Neural crest cell (in vitro differentiated cells): ENCODE results near the gene RPL18A. TPM values are rescaled to one million over a fixed set of nuclear protein-coding genes. Genes with fewer than 3 reads are reported as not detected.

Experiments used
- DNase-seq: peaks from one replicate; pipeline ENCODE4 v3.0.0; 2021; ENCODE audit warnings: low read depth, mixed read lengths, low spot score
- H3K27ac Mint-ChIP-seq: one replicate; pipeline ENCODE4 v1.8.0; 2021; ENCODE audit warnings: mild to moderate bottlenecking, mixed read lengths; ENCODE audit not compliant: unreplicated experiment
- H3K27me3 Mint-ChIP-seq: 2 replicates; pipeline ENCODE4 v1.8.0; 2021; ENCODE audit warnings: low read depth, mild to moderate bottlenecking, mixed read lengths
- H3K36me3 Mint-ChIP-seq: 2 replicates; pipeline ENCODE4 v1.8.0; 2021; ENCODE audit warnings: low read depth, mild to moderate bottlenecking, mixed read lengths
- H3K4me1 Mint-ChIP-seq: 2 replicates; pipeline ENCODE4 v1.8.0; 2021; ENCODE audit warnings: mixed read lengths
- H3K4me3 Mint-ChIP-seq: one replicate; pipeline ENCODE4 v1.8.0; 2021; ENCODE audit warnings: mild to moderate bottlenecking, mixed read lengths
- H3K9me3 Mint-ChIP-seq: 2 replicates; pipeline ENCODE4 v1.8.0; 2021; ENCODE audit warnings: mixed read lengths
- total RNA-seq: library from RNA; stranded (reverse); gene quantifications from 2 replicates; pipeline ENCODE4 v1.2.1, GENCODE V29; 2021
- TF ChIP-seq, protein P1 (sequence below): fragments of 200-600 bp; sonication (generic); conservative IDR thresholded peaks from 2 replicates; pipeline ENCODE4 v1.5.0; 2021; ENCODE audit warnings: antibody characterized with exemption, mild to moderate bottlenecking

Gene RPL18A
- total RNA-seq, 1 donor from 2014 or later: 2,184 TPM

DNA sequence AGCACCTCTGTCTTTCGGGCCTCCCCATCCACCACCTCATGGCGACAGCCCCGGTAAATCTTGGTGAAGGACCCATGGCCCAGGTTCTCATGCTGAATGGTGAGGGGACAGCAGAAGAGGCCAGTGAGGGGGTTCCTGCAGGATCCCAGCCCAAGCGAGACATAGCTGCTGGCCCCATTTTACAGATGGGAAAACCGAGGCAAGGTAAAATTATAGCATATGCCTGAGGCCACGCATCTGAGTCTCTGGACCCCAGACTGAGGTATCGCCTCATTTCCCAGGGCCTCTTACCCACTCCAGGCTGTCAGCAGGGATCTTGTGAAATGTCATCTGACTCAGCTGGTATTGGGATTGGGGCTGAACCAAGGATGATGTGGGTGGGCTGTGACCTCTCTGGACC lies 21.7 kb upstream of the RPL18A start:
- peak overlapping the region; percentile 43 for H3K27ac Mint-ChIP-seq
- H3K27me3 Mint-ChIP-seq: peaks cover 41% of the 10 kb centered on the region
- H3K4me3 Mint-ChIP-seq: no peak overlapping the region
- H3K36me3 Mint-ChIP-seq: no peaks in the 10 kb centered on the region
- TF ChIP-seq, protein P1, sequence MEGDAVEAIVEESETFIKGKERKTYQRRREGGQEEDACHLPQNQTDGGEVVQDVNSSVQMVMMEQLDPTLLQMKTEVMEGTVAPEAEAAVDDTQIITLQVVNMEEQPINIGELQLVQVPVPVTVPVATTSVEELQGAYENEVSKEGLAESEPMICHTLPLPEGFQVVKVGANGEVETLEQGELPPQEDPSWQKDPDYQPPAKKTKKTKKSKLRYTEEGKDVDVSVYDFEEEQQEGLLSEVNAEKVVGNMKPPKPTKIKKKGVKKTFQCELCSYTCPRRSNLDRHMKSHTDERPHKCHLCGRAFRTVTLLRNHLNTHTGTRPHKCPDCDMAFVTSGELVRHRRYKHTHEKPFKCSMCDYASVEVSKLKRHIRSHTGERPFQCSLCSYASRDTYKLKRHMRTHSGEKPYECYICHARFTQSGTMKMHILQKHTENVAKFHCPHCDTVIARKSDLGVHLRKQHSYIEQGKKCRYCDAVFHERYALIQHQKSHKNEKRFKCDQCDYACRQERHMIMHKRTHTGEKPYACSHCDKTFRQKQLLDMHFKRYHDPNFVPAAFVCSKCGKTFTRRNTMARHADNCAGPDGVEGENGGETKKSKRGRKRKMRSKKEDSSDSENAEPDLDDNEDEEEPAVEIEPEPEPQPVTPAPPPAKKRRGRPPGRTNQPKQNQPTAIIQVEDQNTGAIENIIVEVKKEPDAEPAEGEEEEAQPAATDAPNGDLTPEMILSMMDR: no peak
- H3K9me3 Mint-ChIP-seq: no peaks in the 10 kb centered on the region
- peaks cover 24% of the 10 kb centered on the region for H3K4me1 Mint-ChIP-seq
- no peak for DNase-seq

- Mint-ChIP-seq H3K36me3 (no peaks in the 10 kb centered on the region), H3K9me3 (no peaks in the 10 kb centered on the region), H3K27me3 (peaks cover 44% of the 10 kb centered on the region), H3K4me1 (peaks cover 17% of the 10 kb centered on the region), H3K27ac (no peak overlapping the region), H3K4me3 (peak overlapping the region; percentile 23)
- DNase-seq: no peak
- TF ChIP-seq, protein P1: no peak
These were observed 19.7 kb upstream of the RPL18A start for GRCh38 chr19:17840019-17840418.

- H3K9me3 Mint-ChIP-seq: no peaks in the 10 kb centered on the region
- H3K27ac Mint-ChIP-seq: no peak overlapping the region
- DNase-seq: no peak
- H3K36me3 Mint-ChIP-seq: no peaks in the 10 kb centered on the region
- TF ChIP-seq, protein P1: no peak
- peaks cover 38% of the 10 kb centered on the region for H3K27me3 Mint-ChIP-seq
- peak overlapping the region; percentile 80 for H3K4me3 Mint-ChIP-seq
- peaks cover 10% of the 10 kb centered on the region for H3K4me1 Mint-ChIP-seq
These were observed 18.3 kb upstream of the RPL18A start for GRCh38 chr19:17841371-17841809.

GRCh38 chr19:17841810-17842662 lies 17.7 kb upstream of the RPL18A start:
- H3K4me3 Mint-ChIP-seq: peak overlapping the region; percentile 80
- DNase-seq: peak; percentile 89
- peaks cover 36% of the 10 kb centered on the region for H3K27me3 Mint-ChIP-seq
- no peaks in the 10 kb centered on the region for H3K36me3 Mint-ChIP-seq
- no peak overlapping the region for H3K27ac Mint-ChIP-seq
- no peaks in the 10 kb centered on the region for H3K9me3 Mint-ChIP-seq
- TF ChIP-seq, protein P1: no peak
- peaks cover 10% of the 10 kb centered on the region for H3K4me1 Mint-ChIP-seq

GRCh38 chr19:17842663-17843291 lies 16.9 kb upstream of the RPL18A start:
- Mint-ChIP-seq H3K27ac (no peak overlapping the region), H3K4me3 (no peak overlapping the region), H3K27me3 (peaks cover 36% of the 10 kb centered on the region), H3K9me3 (no peaks in the 10 kb centered on the region), H3K4me1 (peaks cover 10% of the 10 kb centered on the region), H3K36me3 (no peaks in the 10 kb centered on the region)
- no peak for DNase-seq
- TF ChIP-seq, protein P1: no peak
